ENCODE measurements around the gene ROBO2.

The ROBO2 gene

GRCh38 chr3:77319711-77320110 lies 279.8 kb downstream of the ROBO2 start:
- ATAC-seq (replicated peaks; ENCODE audit: extremely low read depth, poor library complexity, severe bottlenecking), result no peak
- Mint-ChIP-seq H3K27me3 (no peaks in the 10 kb centered on the region), H3K4me3 (no peak overlapping the region), H3K36me3 (ENCODE audit: insufficient read depth) (no peaks in the 10 kb centered on the region), H3K9me3 (peaks cover 11% of the 10 kb centered on the region), H3K4me1 (no peaks in the 10 kb centered on the region), H3K27ac (ENCODE audit: low read depth) (no peak overlapping the region)
- no peak for DNase-seq (ENCODE audit: low spot score in 2 of 2)

- DNase-seq (ENCODE audit: low spot score in 2 of 2) (no peak), ATAC-seq (replicated peaks; ENCODE audit: extremely low read depth, poor library complexity, severe bottlenecking) (no peak)
- H3K9me3 Mint-ChIP-seq, result peaks cover 11% of the 10 kb centered on the region
- no peaks in the 10 kb centered on the region for H3K4me1 Mint-ChIP-seq
- H3K27ac Mint-ChIP-seq (ENCODE audit: low read depth), result no peak overlapping the region
- H3K4me3 Mint-ChIP-seq, result no peak overlapping the region
- no peaks in the 10 kb centered on the region for H3K36me3 Mint-ChIP-seq (ENCODE audit: insufficient read depth)
- H3K27me3 Mint-ChIP-seq, result no peaks in the 10 kb centered on the region
Measured at GRCh38 chr3:77320514-77320913, 280.6 kb downstream of the ROBO2 start.

- no peaks in the 10 kb centered on the region for H3K36me3 Mint-ChIP-seq (ENCODE audit: insufficient read depth)
- H3K4me3 Mint-ChIP-seq, result no peak overlapping the region
- H3K4me1 Mint-ChIP-seq, result no peaks in the 10 kb centered on the region
- peaks cover 11% of the 10 kb centered on the region for H3K9me3 Mint-ChIP-seq
- ATAC-seq (replicated peaks; ENCODE audit: extremely low read depth, poor library complexity, severe bottlenecking), result no peak
- H3K27ac Mint-ChIP-seq (ENCODE audit: low read depth), result no peak overlapping the region
- DNase-seq (ENCODE audit: low spot score in 2 of 2), result no peak
- no peaks in the 10 kb centered on the region for H3K27me3 Mint-ChIP-seq
Measured at GRCh38 chr3:77321646-77322045, 281.7 kb downstream of the ROBO2 start.

- no peaks in the 10 kb centered on the region for H3K4me1 Mint-ChIP-seq
- DNase-seq (ENCODE audit: low spot score in 2 of 2), result no peak
- no peak overlapping the region for H3K4me3 Mint-ChIP-seq
- no peak overlapping the region for H3K27ac Mint-ChIP-seq (ENCODE audit: low read depth)
- H3K36me3 Mint-ChIP-seq (ENCODE audit: insufficient read depth), result no peaks in the 10 kb centered on the region
- H3K9me3 Mint-ChIP-seq, result peaks cover 23% of the 10 kb centered on the region
- no peaks in the 10 kb centered on the region for H3K27me3 Mint-ChIP-seq
- ATAC-seq (replicated peaks; ENCODE audit: extremely low read depth, poor library complexity, severe bottlenecking), result no peak
Measured at GRCh38 chr3:77323626-77324025, 283.7 kb downstream of the ROBO2 start.

GRCh38 chr3:77324105-77324504 lies 284.2 kb downstream of the ROBO2 start:
- Mint-ChIP-seq H3K4me1 (no peaks in the 10 kb centered on the region), H3K36me3 (ENCODE audit: insufficient read depth) (no peaks in the 10 kb centered on the region), H3K9me3 (peaks cover 23% of the 10 kb centered on the region), H3K27ac (ENCODE audit: low read depth) (no peak overlapping the region), H3K27me3 (no peaks in the 10 kb centered on the region), H3K4me3 (no peak overlapping the region)
- no peak for ATAC-seq (replicated peaks; ENCODE audit: extremely low read depth, poor library complexity, severe bottlenecking)
- no peak for DNase-seq (ENCODE audit: low spot score in 2 of 2)

GRCh38 chr3:77325280-77325679 lies 285.4 kb downstream of the ROBO2 start:
- Mint-ChIP-seq H3K27ac (ENCODE audit: low read depth) (no peak overlapping the region), H3K9me3 (peaks cover 23% of the 10 kb centered on the region), H3K4me3 (no peak overlapping the region), H3K4me1 (no peaks in the 10 kb centered on the region), H3K36me3 (ENCODE audit: insufficient read depth) (no peaks in the 10 kb centered on the region), H3K27me3 (no peaks in the 10 kb centered on the region)
- no peak for ATAC-seq (replicated peaks; ENCODE audit: extremely low read depth, poor library complexity, severe bottlenecking)
- DNase-seq (ENCODE audit: low spot score in 2 of 2), result no peak

GRCh38 chr3:77325702-77326101 lies 285.8 kb downstream of the ROBO2 start:
- no peaks in the 10 kb centered on the region for H3K4me1 Mint-ChIP-seq

DNA sequence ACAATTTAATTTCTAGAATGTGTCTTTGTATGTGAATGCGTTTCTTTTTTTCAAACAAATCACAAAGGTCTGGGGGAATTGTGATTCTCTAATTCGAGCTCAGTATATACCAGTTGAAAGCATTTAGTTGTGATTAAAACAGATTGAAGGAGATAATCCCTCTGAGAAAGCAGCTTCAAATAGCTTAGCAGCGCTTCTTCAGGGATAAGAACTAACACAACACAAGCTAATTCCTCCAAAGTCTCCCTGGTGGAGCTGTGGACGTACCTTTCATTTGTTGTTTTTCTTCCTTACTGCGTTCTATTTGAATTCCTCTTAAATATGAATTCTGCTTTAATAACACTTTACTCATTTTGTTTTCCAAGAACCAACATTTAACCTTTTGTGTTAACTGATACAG lies 286.7 kb downstream of the ROBO2 start:
- Mint-ChIP-seq H3K4me3 (no peak overlapping the region), H3K27ac (ENCODE audit: low read depth) (no peak overlapping the region), H3K4me1 (no peaks in the 10 kb centered on the region), H3K36me3 (ENCODE audit: insufficient read depth) (no peaks in the 10 kb centered on the region), H3K27me3 (no peaks in the 10 kb centered on the region), H3K9me3 (peaks cover 21% of the 10 kb centered on the region)
- ATAC-seq (replicated peaks; ENCODE audit: extremely low read depth, poor library complexity, severe bottlenecking) (no peak), DNase-seq (ENCODE audit: low spot score in 2 of 2) (no peak)

More at GRCh38 chr3:77325702-77326101, 285.8 kb downstream of the ROBO2 start:
- DNase-seq (ENCODE audit: low spot score in 2 of 2) (no peak), ATAC-seq (replicated peaks; ENCODE audit: extremely low read depth, poor library complexity, severe bottlenecking) (no peak)
- H3K36me3 Mint-ChIP-seq (ENCODE audit: insufficient read depth), result no peaks in the 10 kb centered on the region
- no peaks in the 10 kb centered on the region for H3K27me3 Mint-ChIP-seq
- H3K4me3 Mint-ChIP-seq, result no peak overlapping the region
- no peak overlapping the region for H3K27ac Mint-ChIP-seq (ENCODE audit: low read depth)
- peaks cover 23% of the 10 kb centered on the region for H3K9me3 Mint-ChIP-seq

GRCh38 chr3:77328690-77329089 lies 288.8 kb downstream of the ROBO2 start:
- DNase-seq (ENCODE audit: low spot score in 2 of 2) (no peak), ATAC-seq (replicated peaks; ENCODE audit: extremely low read depth, poor library complexity, severe bottlenecking) (no peak)
- H3K36me3 Mint-ChIP-seq (ENCODE audit: insufficient read depth), result no peaks in the 10 kb centered on the region
- no peak overlapping the region for H3K27ac Mint-ChIP-seq (ENCODE audit: low read depth)
- peaks cover 12% of the 10 kb centered on the region for H3K9me3 Mint-ChIP-seq
- no peaks in the 10 kb centered on the region for H3K27me3 Mint-ChIP-seq
- H3K4me3 Mint-ChIP-seq, result no peak overlapping the region
- H3K4me1 Mint-ChIP-seq, result no peaks in the 10 kb centered on the region

DNA sequence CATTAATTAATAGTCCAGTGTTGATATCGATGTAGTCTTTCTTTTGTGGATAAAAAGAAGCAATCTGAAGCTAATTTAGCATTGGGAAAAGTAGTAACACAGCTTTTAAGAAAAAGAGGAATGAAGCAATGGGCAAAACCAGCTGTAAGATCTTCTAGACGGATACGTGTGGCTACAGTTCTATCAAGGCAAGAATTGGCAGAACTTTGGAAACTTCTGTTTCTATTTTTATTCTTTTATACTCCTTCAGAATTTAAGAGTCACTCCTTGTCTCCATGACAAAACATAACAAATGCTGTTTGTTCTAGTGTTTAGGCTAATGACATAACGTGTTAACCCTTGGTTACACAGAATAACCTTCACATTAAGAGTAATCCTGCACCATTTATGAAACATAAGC lies 289.2 kb downstream of the ROBO2 start:
- H3K27me3 Mint-ChIP-seq, result no peaks in the 10 kb centered on the region
- DNase-seq (ENCODE audit: low spot score in 2 of 2), result no peak
- H3K4me3 Mint-ChIP-seq, result no peak overlapping the region
- no peaks in the 10 kb centered on the region for H3K36me3 Mint-ChIP-seq (ENCODE audit: insufficient read depth)
- no peaks in the 10 kb centered on the region for H3K4me1 Mint-ChIP-seq
- ATAC-seq (replicated peaks; ENCODE audit: extremely low read depth, poor library complexity, severe bottlenecking), result no peak
- peaks cover 12% of the 10 kb centered on the region for H3K9me3 Mint-ChIP-seq
- no peak overlapping the region for H3K27ac Mint-ChIP-seq (ENCODE audit: low read depth)

DNA sequence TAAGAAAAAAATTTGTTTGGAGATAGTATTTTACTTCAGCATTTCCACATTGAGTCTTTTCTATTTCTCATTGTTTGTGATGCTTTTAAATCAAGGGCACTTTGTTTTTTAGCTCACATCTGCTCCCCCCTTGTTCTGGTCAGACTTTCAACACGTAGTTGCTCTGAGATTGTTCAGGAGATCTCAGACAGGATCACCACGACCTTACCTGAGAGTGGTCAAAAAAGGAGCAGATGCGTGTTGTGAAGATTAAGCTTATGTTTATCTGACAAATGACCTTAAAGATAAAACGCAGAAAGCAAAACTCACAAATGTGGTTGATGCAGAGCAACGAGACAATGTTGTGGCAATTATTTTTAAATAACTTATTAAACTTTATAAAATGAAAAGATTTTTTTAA lies 298.3 kb downstream of the ROBO2 start:
- no peaks in the 10 kb centered on the region for H3K27me3 Mint-ChIP-seq
- H3K9me3 Mint-ChIP-seq, result peaks cover 20% of the 10 kb centered on the region
- H3K27ac Mint-ChIP-seq (ENCODE audit: low read depth), result no peak overlapping the region
- no peaks in the 10 kb centered on the region for H3K4me1 Mint-ChIP-seq
- H3K36me3 Mint-ChIP-seq (ENCODE audit: insufficient read depth), result no peaks in the 10 kb centered on the region
- no peak overlapping the region for H3K4me3 Mint-ChIP-seq
- DNase-seq (ENCODE audit: low spot score in 2 of 2), result no peak
- ATAC-seq (replicated peaks; ENCODE audit: extremely low read depth, poor library complexity, severe bottlenecking), result no peak

- Mint-ChIP-seq H3K9me3 (peaks cover 12% of the 10 kb centered on the region), H3K27ac (ENCODE audit: low read depth) (no peak overlapping the region), H3K36me3 (ENCODE audit: insufficient read depth) (no peaks in the 10 kb centered on the region), H3K27me3 (no peaks in the 10 kb centered on the region), H3K4me3 (no peak overlapping the region), H3K4me1 (no peaks in the 10 kb centered on the region)
- ATAC-seq (replicated peaks; ENCODE audit: extremely low read depth, poor library complexity, severe bottlenecking) (no peak), DNase-seq (ENCODE audit: low spot score in 2 of 2) (no peak)
Measured at GRCh38 chr3:77342027-77342426, 302.1 kb downstream of the ROBO2 start.

- peaks cover 18% of the 10 kb centered on the region for H3K9me3 Mint-ChIP-seq
- no peaks in the 10 kb centered on the region for H3K27me3 Mint-ChIP-seq
- no peaks in the 10 kb centered on the region for H3K4me1 Mint-ChIP-seq
- H3K4me3 Mint-ChIP-seq, result no peak overlapping the region
- no peak overlapping the region for H3K27ac Mint-ChIP-seq (ENCODE audit: low read depth)
- H3K36me3 Mint-ChIP-seq (ENCODE audit: insufficient read depth), result no peaks in the 10 kb centered on the region
- ATAC-seq (replicated peaks; ENCODE audit: extremely low read depth, poor library complexity, severe bottlenecking) (no peak), DNase-seq (ENCODE audit: low spot score in 2 of 2) (no peak)
Measured at GRCh38 chr3:77342688-77343087, 302.8 kb downstream of the ROBO2 start.

DNA sequence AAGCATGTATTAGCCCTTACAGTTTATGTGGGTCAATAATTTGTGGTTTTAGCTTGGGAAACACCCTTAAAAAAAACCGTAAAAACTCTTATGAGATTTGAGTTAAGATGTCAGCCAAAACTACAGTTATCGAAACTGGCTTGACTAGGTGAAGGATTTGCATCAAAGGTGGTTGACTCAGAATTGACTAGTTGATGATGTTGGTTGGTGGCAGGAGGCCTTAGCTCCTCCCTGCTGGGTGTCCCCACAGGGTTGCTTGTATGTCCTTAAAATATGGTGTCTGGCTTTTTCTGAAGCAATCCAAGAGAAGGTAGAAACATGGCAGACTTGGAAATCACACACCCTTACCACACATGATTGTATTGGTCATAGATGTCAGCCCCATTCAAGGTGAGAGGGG lies 305.1 kb downstream of the ROBO2 start:
- no peak overlapping the region for H3K4me3 Mint-ChIP-seq
- H3K27ac Mint-ChIP-seq (ENCODE audit: low read depth), result no peak overlapping the region
- no peak for DNase-seq (ENCODE audit: low spot score in 2 of 2)
- ATAC-seq (replicated peaks; ENCODE audit: extremely low read depth, poor library complexity, severe bottlenecking), result no peak
- H3K27me3 Mint-ChIP-seq, result no peaks in the 10 kb centered on the region
- H3K9me3 Mint-ChIP-seq, result peaks cover 28% of the 10 kb centered on the region
- no peaks in the 10 kb centered on the region for H3K36me3 Mint-ChIP-seq (ENCODE audit: insufficient read depth)
- H3K4me1 Mint-ChIP-seq, result no peaks in the 10 kb centered on the region
